ENCODE data around the gene PRR13. TPM values are rescaled to one million over a fixed set of nuclear protein-coding genes. Genes with fewer than 3 reads are reported as not detected.
"Not testable (repeated sequence)": the region's sequence is repeated elsewhere in the genome, so short reads cannot be mapped to it uniquely, and the experiment has no call there.

Gene PRR13
- polyA plus RNA-seq, 4 donors: 507 to 1,038 (median 704) TPM

DNA sequence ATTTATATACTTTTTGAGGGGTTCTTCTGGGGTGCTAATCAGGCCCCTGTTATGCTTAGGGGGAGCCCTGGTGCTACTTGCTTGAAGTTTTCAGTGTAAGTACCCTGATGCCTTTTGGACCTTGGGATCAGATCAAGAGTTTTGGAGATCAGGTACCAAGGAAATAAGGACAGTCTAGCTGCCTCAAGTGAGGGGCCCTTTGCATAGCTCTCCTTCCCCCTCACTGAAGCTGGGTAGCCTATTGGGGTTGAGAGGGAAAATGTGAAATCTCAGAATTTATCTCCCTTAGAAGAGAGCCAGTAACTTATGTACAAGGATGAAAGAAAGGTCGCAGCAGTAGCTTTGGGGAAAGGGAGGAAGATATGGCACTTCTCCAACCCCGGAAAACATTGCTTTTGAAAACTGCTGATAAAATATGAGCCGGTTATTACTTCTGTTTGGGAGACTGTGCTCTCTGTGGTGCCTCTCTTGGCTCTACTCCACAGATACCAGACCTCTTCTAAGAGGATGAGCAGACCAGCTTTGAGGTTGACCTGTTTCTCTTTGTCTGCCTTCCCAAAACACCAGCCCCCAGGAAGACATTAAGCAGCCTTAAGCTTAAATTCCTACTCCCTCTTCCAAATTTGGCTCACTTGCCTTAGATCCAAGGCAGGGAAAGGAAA, 26.6 kb upstream of the PRR13 start:
- H3K27me3 ChIP-seq (ENCODE audit: control insufficient read depth in 3 of 3, insufficient read depth in 3 of 3, low read length in 3 of 3): no peaks in the 10 kb centered on the region
- H3K9me3 ChIP-seq (ENCODE audit: control insufficient read depth in 2 of 2, insufficient read depth in 1 of 2, low read depth in 1 of 2, low read length in 1 of 2): no peaks in the 10 kb centered on the region
- no peaks in the 10 kb centered on the region for H3K4me1 ChIP-seq (ENCODE audit: control insufficient read depth in 3 of 3, insufficient read depth in 2 of 3, low read depth in 1 of 3, low read length in 2 of 3)
- H3K36me3 ChIP-seq (ENCODE audit: control insufficient read depth in 3 of 3, insufficient read depth in 2 of 3, low read depth in 1 of 3, low read length in 3 of 3): peaks cover 7 to 18% (median 16%) of the 10 kb centered on the region in 3 donors
- no peak overlapping the region for H3K4me3 ChIP-seq (ENCODE audit: low read depth in 1 of 3, low read length in 3 of 3)
- WGBS, 3 donors: 16 to 36% (median 30%) methylated on average over 3 of the region's 3 CpGs
- DNase-seq (no peak), FAIRE-seq (no peak)
- H3K27ac ChIP-seq (ENCODE audit: low read depth in 1 of 3, low read length in 2 of 3): no peak overlapping the region

DNA sequence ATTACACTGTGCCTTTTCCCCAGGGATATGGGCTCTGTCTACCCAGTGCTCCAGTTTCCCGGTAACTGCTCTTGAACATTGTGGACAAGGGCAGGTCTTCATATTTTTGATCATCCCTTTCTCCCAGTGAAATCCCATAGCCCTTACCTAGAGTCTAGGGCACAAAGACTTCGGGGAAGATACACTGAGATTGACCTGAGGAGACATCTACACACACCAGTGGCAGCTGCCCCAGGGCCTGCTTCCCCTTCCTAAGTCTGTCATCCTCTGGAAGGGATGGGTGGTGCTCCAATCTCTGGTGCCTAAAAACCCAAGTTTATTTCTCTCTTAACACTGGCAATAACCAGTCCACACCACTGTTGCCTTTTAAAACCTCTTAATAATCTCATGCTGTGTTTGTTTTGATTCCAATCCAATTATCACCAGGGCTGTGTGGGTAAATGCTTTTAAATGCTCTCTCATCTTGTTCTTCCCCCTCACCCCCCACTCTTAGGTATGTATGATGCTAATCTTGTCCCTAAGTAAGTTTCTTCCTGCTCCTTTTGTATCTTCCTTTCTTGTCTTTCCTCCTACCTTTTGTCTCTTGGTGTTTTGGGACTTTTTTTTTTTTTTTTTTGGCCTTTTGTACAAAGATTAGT, 25.7 kb upstream of the PRR13 start:
- not testable (repeated sequence) for H3K4me3 ChIP-seq (ENCODE audit: low read depth in 1 of 3, low read length in 3 of 3); FAIRE-seq; H3K9me3 ChIP-seq (ENCODE audit: control insufficient read depth in 2 of 2, insufficient read depth in 1 of 2, low read depth in 1 of 2, low read length in 1 of 2); H3K27me3 ChIP-seq (ENCODE audit: control insufficient read depth in 3 of 3, insufficient read depth in 3 of 3, low read length in 3 of 3); DNase-seq; H3K4me1 ChIP-seq (ENCODE audit: control insufficient read depth in 3 of 3, insufficient read depth in 2 of 3, low read depth in 1 of 3, low read length in 2 of 3)
- 70 to 98% (median 93%) methylated on average over 2 of the region's 2 CpGs for WGBS, 3 donors
- Histone ChIP-seq H3K27ac (ENCODE audit: low read depth in 1 of 3, low read length in 2 of 3) (peak overlapping the region in 1 of 3 donors; percentile 12), H3K36me3 (ENCODE audit: control insufficient read depth in 3 of 3, insufficient read depth in 2 of 3, low read depth in 1 of 3, low read length in 3 of 3) (peaks cover 7 to 12% (median 7%) of the 10 kb centered on the region in 3 donors)

DNA sequence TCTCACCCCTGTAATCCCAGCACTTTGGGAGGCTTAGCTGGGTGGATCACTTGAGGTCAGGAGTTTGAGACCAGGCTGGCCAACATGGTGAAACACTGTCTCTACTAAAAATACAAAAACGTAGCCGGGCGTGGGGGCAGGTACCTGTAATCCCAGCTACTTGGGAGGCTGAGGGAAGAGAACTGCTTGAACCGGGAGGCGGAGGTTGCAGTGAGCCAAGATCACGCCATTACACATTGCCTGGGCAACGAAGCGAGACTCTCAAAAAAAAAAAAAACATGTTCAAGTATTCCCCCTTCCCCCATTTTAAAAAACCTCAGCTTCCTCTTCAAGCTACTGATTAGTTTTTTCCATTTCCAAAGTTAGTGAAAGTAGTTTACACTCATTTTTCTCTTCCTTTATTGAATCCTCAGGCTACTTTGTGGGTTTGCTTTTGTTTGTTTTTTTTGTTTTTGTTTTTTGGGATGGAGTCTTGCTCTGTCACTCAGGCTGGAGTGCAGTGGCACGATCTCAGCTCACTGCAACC, 24.2 kb upstream of the PRR13 start:
- not testable (repeated sequence) for DNase-seq; H3K36me3 ChIP-seq (ENCODE audit: control insufficient read depth in 3 of 3, insufficient read depth in 2 of 3, low read depth in 1 of 3, low read length in 3 of 3); H3K27ac ChIP-seq (ENCODE audit: low read depth in 1 of 3, low read length in 2 of 3); FAIRE-seq; H3K27me3 ChIP-seq (ENCODE audit: control insufficient read depth in 3 of 3, insufficient read depth in 3 of 3, low read length in 3 of 3); H3K9me3 ChIP-seq (ENCODE audit: control insufficient read depth in 2 of 2, insufficient read depth in 1 of 2, low read depth in 1 of 2, low read length in 1 of 2); H3K4me1 ChIP-seq (ENCODE audit: control insufficient read depth in 3 of 3, insufficient read depth in 2 of 3, low read depth in 1 of 3, low read length in 2 of 3); H3K4me3 ChIP-seq (ENCODE audit: low read depth in 1 of 3, low read length in 3 of 3)
- WGBS, 3 donors: 65 to 76% (median 69%) methylated on average over 9 of the region's 9 CpGs

DNA sequence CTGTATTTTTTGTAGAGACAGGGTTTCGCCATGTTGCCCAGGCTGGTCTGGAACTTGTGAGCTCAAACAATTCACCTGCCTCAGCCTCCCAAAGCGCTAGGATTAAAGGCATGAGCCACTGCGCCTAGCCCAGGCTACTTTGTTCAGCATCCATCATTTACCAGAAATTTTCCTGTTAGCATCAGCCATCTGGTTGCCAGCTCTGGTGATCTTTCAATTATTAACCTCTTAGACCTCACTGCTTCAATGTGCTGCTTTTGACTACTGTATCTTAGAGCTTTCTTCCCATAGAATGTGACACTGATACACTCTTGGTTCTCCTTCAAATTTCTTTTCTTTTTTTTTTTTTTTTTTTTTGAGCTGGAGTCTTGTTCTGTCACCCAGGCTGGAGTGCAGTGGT, 23.3 kb upstream of the PRR13 start:
- Histone ChIP-seq H3K4me1 (ENCODE audit: control insufficient read depth in 3 of 3, insufficient read depth in 2 of 3, low read depth in 1 of 3, low read length in 2 of 3) (peaks cover 0 to 8% (median 2%) of the 10 kb centered on the region in 3 donors), H3K27ac (ENCODE audit: low read depth in 1 of 3, low read length in 2 of 3) (no peak overlapping the region), H3K4me3 (ENCODE audit: low read depth in 1 of 3, low read length in 3 of 3) (no peak overlapping the region), H3K27me3 (ENCODE audit: control insufficient read depth in 3 of 3, insufficient read depth in 3 of 3, low read length in 3 of 3) (no peaks in the 10 kb centered on the region), H3K9me3 (ENCODE audit: control insufficient read depth in 2 of 2, insufficient read depth in 1 of 2, low read depth in 1 of 2, low read length in 1 of 2) (no peaks in the 10 kb centered on the region), H3K36me3 (ENCODE audit: control insufficient read depth in 3 of 3, insufficient read depth in 2 of 3, low read depth in 1 of 3, low read length in 3 of 3) (no peaks in the 10 kb centered on the region)
- WGBS, 3 donors: 73 to 83% (median 75%) methylated on average over 3 of the region's 3 CpGs
- DNase-seq (no peak), FAIRE-seq (no peak)

DNA sequence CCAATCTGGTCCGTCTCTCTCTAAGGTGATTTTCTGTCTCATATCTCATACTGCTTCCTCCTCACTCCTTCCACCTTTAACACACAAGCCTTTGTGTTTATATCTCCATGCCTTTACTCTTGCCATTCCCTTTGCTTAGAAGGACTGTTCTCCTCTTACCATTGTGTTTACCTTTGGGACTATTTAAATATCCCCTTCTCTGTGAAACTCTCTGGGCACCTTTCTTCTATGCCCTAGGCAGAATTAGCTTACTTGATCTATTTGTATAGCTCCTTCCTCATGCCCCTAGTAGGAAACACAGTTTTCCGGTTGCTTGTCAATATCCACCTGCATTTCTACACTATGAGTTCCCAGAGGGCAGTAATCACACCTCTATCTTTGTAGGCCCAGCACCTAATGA, 21.8 kb upstream of the PRR13 start:
- DNase-seq: no peak
- 74 to 88% (median 83%) methylated on average over 2 of the region's 2 CpGs for WGBS, 3 donors
- FAIRE-seq: no peak
- no peaks in the 10 kb centered on the region for H3K27me3 ChIP-seq (ENCODE audit: control insufficient read depth in 3 of 3, insufficient read depth in 3 of 3, low read length in 3 of 3)
- no peaks in the 10 kb centered on the region for H3K36me3 ChIP-seq (ENCODE audit: control insufficient read depth in 3 of 3, insufficient read depth in 2 of 3, low read depth in 1 of 3, low read length in 3 of 3)
- no peaks in the 10 kb centered on the region for H3K9me3 ChIP-seq (ENCODE audit: control insufficient read depth in 2 of 2, insufficient read depth in 1 of 2, low read depth in 1 of 2, low read length in 1 of 2)
- H3K4me1 ChIP-seq (ENCODE audit: control insufficient read depth in 3 of 3, insufficient read depth in 2 of 3, low read depth in 1 of 3, low read length in 2 of 3): peaks cover 0 to 18% (median 2%) of the 10 kb centered on the region in 3 donors
- no peak overlapping the region for H3K4me3 ChIP-seq (ENCODE audit: low read depth in 1 of 3, low read length in 3 of 3)
- no peak overlapping the region for H3K27ac ChIP-seq (ENCODE audit: low read depth in 1 of 3, low read length in 2 of 3)

DNA sequence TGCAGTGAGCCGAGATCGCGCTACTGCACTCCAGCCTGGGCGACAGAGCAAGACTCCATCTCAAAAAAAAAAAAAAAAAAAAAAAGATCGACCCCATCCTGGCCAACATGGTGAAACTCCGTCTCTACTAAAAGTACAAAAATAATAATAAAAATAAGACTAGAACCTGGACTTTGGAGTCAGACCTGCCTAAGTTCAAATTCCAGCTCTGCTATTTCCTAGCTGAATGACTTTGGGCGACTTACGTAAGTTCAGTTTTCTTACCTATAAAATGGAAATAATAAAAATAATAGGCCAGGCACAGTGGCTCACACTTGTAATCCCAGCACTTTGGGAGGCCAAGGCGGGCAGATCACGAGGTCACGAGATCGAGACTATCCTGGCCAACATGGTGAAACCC, 19.3 kb upstream of the PRR13 start:
- not testable (repeated sequence) for H3K27ac ChIP-seq (ENCODE audit: low read depth in 1 of 3, low read length in 2 of 3); FAIRE-seq; H3K9me3 ChIP-seq (ENCODE audit: control insufficient read depth in 2 of 2, insufficient read depth in 1 of 2, low read depth in 1 of 2, low read length in 1 of 2); H3K4me3 ChIP-seq (ENCODE audit: low read depth in 1 of 3, low read length in 3 of 3); H3K36me3 ChIP-seq (ENCODE audit: control insufficient read depth in 3 of 3, insufficient read depth in 2 of 3, low read depth in 1 of 3, low read length in 3 of 3); H3K27me3 ChIP-seq (ENCODE audit: control insufficient read depth in 3 of 3, insufficient read depth in 3 of 3, low read length in 3 of 3)
- DNase-seq: peak; percentile 44 to 52
- WGBS, 3 donors: 66 to 85% (median 80%) methylated on average over 11 to 12 of the region's 12 CpGs
- peaks cover 0 to 32% (median 2%) of the 10 kb centered on the region in 3 donors for H3K4me1 ChIP-seq (ENCODE audit: control insufficient read depth in 3 of 3, insufficient read depth in 2 of 3, low read depth in 1 of 3, low read length in 2 of 3)

DNA sequence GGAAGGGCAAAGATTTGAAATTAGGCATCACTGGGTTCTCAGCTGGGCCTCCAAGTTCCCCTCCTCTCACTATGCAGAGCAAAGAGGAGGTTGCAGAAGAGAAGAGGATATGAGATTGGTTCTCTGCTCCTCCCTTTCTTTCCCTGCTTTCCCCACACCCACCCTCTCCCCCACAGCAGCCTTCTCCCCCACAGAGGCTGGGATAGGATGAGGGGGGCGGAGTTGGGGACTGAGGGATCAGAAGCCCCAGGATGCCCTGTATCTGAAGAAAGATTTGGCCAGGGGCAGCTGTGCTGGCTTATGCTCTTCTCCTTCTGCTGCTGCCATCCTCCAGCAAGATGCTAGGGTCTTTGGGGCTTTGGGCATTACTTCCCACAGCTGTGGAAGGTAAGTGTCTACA, 17.9 kb upstream of the PRR13 start, which contains the start of gene AMHR2:
Gene AMHR2 (plus strand): TSS at position 259 of the 400 bp plus-strand sequence. CDS start 80 bp downstream, at position 339.
- H3K27me3 ChIP-seq (ENCODE audit: control insufficient read depth in 3 of 3, insufficient read depth in 3 of 3, low read length in 3 of 3): no peaks in the 10 kb centered on the region
- FAIRE-seq: no peak
- 91 to 95% (median 93%) methylated on average over 1 of the region's 1 CpG for WGBS, 3 donors
- no peaks in the 10 kb centered on the region for H3K9me3 ChIP-seq (ENCODE audit: control insufficient read depth in 2 of 2, insufficient read depth in 1 of 2, low read depth in 1 of 2, low read length in 1 of 2)
- peak within 1 kb of the TSS in 1 of 3 donors; percentile 45 for H3K27ac ChIP-seq (ENCODE audit: low read depth in 1 of 3, low read length in 2 of 3)
- peaks cover under 1 to 43% (median 2%) of the 10 kb centered on the region in 3 donors for H3K4me1 ChIP-seq (ENCODE audit: control insufficient read depth in 3 of 3, insufficient read depth in 2 of 3, low read depth in 1 of 3, low read length in 2 of 3)
- H3K4me3 ChIP-seq (ENCODE audit: low read depth in 1 of 3, low read length in 3 of 3): no peak within 1 kb of the TSS
- DNase-seq: no peak
- H3K36me3 ChIP-seq (ENCODE audit: control insufficient read depth in 3 of 3, insufficient read depth in 2 of 3, low read depth in 1 of 3, low read length in 3 of 3): no peaks in the 10 kb centered on the region

DNA sequence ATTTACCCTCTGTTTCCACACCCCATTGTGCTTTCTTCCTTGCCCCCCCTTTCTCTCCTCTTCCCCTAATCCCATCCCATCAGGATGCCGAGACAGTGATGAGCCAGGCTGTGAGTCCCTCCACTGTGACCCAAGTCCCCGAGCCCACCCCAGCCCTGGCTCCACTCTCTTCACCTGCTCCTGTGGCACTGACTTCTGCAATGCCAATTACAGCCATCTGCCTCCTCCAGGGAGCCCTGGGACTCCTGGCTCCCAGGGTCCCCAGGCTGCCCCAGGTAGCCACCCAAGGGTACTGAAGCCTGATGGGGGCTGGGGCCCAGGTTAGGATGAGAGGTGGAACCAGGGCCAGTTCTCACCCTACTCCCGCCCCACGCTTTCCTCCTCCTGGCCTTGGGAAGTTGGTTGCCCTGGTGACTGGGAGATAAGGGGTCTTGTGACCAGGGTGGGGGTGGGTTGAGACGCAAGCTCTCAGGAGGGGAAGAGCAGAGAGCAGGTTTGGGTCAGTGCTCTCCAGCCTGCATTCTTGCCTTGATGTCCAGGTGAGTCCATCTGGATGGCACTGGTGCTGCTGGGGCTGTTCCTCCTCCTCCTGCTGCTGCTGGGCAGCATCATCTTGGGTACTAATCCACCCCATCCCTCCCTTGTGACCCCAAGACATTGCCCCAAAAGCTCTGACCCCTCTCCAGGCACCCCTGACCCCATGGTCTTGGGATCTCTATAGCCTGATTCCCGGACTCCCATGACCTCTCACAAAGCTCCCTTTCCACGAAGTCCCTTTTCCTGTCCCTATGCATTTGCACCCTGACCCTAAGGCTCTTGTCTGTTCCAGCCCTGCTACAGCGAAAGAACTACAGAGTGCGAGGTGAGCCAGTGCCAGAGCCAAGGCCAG, 16.7 kb upstream of the PRR13 start:
- DNase-seq (peak in 1 of 2 donors; percentile 86), FAIRE-seq (no peak)
- Histone ChIP-seq H3K27ac (ENCODE audit: low read depth in 1 of 3, low read length in 2 of 3) (peak overlapping the region in 1 of 3 donors; percentile 60), H3K4me3 (ENCODE audit: low read depth in 1 of 3, low read length in 3 of 3) (peak overlapping the region in 1 of 3 donors; percentile 2), H3K27me3 (ENCODE audit: control insufficient read depth in 3 of 3, insufficient read depth in 3 of 3, low read length in 3 of 3) (no peaks in the 10 kb centered on the region), H3K4me1 (ENCODE audit: control insufficient read depth in 3 of 3, insufficient read depth in 2 of 3, low read depth in 1 of 3, low read length in 2 of 3) (peaks cover 2 to 47% (median 2%) of the 10 kb centered on the region in 3 donors), H3K36me3 (ENCODE audit: control insufficient read depth in 3 of 3, insufficient read depth in 2 of 3, low read depth in 1 of 3, low read length in 3 of 3) (peaks cover 0 to 6% (median 0%) of the 10 kb centered on the region in 3 donors), H3K9me3 (ENCODE audit: control insufficient read depth in 2 of 2, insufficient read depth in 1 of 2, low read depth in 1 of 2, low read length in 1 of 2) (no peaks in the 10 kb centered on the region)
- WGBS, 3 donors: 73 to 78% (median 76%) methylated on average over 8 to 9 of the region's 9 CpGs
